Uterus (tissue), 2 donors: ENCODE results near the gene JMJD8.

ENCODE experiments used
- CTCF ChIP-seq, 4 experiments: fragments of 200-600 bp in 2 of 4; fragments of 450-650 bp in 2 of 4; sonication (generic) in 2 of 4; IDR thresholded peaks; one replicate each; pipeline ENCODE4 v1.5.1; 2016 to 2019; ENCODE audit warnings: antibody characterized with exemption in 4 of 4, mild to moderate bottlenecking in 2 of 4, moderate library complexity in 1 of 4
- POLR2A ChIP-seq, 2 donors: fragments of 450-650 bp; IDR thresholded peaks; one replicate each; pipeline ENCODE4 v1.6.1; 2016; ENCODE audit warnings: antibody characterized with exemption in 2 of 2, mild to moderate bottlenecking in 1 of 2, moderate library complexity in 1 of 2

DNA sequence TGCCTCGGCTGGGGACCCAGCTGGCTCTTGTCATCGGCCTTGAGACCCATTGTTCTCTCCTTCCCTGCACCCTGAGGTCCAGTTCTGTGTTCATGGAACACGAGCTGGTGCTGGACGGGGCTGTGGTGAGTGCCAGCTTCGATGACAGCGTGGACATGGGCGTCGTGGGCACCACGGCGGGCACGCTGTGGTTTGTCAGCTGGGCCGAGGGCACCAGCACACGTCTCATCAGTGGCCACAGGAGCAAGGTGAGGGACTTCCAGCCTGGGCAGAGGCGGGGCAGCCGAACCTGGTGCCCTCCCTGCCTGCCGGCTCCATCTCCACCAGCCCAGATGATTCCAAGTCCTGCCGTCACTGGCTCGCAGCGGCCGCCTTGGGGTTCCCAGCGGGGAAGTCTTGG lies 21.5 kb downstream of the JMJD8 start:
- TF ChIP-seq CTCF (IDR thresholded peaks at IDR 0.05) (no peak), POLR2A (IDR thresholded peaks at IDR 0.05) (no peak)
